Stimulated activated CD8-positive, alpha-beta memory T cell treated with anti-CD3 and anti-CD28 coated beads, Interleukin-12 subunit alpha, Interleukin-12 subunit beta, amount 100 ng/mL, for 24 hours (primary cell): ENCODE data around the gene ADGRL3.

Experiments
- DNase-seq: peaks from one replicate; pipeline ENCODE4 v3.0.0-alpha.2; 2020; ENCODE audit errors: extremely low read depth

The ADGRL3 gene

DNA sequence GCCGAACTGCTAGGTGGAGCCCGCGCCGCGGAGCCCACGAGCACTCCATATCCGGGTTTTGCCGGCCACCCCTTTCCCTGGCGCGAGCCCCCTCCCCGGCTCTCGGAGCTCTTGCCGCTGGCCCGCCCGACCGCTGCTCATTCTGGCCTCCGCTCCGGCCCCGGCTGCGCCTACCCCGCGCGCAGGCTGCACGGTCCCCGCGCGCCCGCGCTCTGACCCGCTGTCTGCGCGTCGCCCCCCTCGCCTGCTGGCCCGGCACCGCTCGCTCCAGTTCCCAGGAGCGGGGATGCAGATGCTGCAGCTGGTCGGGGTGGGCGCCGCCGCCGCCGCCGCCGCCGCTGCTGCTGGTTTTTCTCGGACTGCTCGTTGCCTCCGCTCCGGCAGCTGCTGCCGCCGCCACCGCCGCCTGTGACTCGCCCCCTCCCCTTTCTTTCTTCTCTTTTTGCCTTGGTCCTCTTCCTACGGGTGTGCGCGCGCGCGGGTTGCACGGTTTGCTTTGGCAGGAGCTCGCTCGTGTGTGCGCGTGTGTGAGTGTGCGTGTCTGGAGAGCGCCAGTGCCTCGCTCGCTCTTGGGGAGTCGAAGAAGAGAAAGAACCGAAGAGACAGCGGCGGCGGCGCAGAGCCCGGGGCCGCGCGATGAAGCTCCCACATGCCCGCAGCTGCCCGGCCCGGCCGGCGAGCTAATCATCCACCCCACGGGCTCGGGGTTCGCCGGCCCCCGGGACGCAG is at the start of gene ADGRL3:
Gene ADGRL3, plus strand, starts transcription at position 140 of the 729 bp plus-strand sequence.
- DNase-seq = no peak

DNA sequence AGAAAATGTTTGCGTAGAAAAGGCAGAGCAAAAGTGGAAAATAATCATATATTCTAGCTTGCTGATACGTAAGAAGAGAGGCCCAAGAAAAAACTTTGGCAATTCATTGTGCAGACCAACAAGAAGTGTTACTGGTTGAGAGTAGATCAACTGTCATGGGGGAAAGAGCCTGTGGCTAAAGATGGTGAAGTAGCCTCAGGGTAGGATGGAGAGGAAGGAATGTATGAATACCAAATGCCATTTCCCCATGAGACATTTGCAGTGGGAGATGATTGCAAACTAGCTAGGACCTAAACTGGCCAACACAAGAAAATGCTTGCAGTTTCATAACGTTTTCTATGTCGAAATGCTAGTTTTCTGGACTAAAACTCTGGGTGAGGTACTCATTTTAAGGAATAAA is 47.7 kb upstream of the ADGRL3 start:
- no peak for DNase-seq

DNA sequence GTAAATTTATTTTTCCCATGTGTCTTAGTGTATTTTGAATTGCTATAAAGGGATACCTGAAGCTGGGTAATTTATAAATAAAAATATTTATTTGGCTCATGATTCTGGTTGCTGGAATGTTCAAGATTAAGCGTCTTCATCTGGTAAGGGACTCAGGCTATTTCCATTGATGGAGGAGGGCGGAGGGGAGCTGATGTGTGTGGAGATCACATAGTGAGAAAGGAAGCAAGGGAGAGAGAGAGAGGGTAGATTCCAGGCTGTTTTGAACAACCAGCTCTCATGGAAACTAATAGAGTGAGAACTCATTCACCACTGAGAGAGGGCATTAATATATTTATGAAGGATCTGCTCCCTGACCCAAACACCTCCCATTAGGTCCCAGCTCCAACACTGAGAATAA is 39.6 kb upstream of the ADGRL3 start:
- no peak for DNase-seq

DNA sequence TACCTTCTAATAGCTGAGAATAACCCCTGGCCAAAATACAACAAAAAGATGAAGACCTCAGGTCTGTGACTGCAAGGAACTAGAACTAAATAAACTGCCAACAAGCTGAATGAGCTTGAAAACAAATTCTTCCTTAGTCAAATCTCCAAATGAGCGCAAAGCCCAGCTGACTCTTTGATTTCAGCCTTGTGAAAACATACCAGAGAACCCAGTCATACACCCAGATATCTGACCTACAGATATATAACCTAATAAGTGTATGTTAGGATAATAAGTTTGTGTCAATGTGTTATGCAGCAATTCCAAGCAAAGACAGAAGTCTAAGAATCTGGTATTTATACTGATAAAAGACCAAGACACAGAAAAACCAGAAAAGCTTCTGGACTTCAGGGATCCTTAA is 38.0 kb upstream of the ADGRL3 start:
- no peak for DNase-seq

DNA sequence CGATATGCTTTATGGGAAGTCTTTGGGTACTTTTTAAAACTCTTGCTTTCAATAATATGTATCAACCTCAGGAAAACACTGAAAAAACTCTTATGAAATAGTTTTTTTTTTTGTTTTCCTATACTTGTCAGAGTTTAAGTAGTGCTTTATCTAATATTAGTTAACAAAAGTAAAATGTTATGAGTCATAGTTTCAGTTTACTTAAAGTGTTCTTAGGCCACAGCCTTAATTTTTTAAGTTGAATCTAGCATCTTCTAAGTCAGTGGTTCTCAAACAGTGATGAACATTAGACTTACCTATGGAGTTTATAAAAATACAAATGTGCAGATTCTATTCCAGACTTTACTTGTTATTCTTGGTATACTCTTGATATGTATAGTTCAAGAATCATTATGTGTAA is 26.3 kb upstream of the ADGRL3 start:
- no peak for DNase-seq

DNA sequence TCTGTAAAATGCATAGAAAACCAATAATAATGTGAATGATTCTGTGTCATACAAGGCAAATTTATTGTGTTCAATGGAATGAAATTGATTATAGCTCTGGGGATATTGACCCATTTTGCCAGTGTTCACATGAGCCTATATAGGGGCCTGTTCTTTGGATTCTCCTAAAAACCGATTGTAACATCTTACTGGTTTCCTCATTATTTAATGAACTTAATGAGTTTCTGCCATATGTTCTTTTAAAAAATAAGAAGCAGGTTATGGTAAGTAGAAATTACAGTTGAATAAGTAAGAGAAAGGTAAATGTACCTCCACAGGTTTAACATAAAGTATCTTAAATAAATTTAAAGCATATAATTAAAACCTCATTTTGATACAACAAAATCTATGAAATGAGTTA is 24.6 kb upstream of the ADGRL3 start:
- DNase-seq = no peak

DNA sequence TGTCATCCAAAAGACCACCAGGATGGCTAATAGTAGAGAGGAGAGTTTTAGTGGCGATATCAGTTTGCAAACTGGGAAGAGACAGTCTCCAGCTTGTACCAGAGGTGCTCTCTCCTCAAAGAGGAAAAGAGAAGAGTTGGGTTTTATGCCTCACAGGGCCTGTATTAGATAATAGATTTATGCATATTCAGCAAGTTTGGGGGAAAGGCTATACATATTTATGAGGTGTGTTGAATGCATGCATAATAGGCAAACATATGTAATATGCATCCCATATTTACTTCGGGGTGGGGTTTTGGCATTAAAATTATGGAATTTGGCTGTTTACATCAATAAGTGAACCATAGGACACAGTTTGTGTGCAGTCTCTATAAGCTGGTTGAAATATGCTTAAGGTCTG is 22.8 kb upstream of the ADGRL3 start:
- no peak for DNase-seq

DNA sequence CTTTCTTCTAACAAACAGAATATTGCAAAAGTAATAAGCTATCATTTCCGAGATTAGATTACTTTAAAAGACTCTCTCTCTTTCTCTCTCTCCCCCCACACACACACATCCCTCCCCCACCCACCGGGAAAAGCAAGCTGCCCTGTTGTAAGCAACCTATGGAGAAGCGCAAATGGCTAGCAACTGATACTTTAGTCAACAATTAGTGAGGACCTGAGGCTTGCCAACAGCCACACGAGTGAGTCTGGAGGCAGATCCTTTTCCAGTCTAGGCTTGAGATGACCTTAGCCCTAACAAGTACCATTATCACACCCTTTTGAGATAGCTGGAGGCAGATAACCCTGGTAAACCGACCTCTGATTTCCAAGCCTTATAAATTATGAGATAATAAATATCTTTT is 19.7 kb upstream of the ADGRL3 start:
- DNase-seq = no peak

DNA sequence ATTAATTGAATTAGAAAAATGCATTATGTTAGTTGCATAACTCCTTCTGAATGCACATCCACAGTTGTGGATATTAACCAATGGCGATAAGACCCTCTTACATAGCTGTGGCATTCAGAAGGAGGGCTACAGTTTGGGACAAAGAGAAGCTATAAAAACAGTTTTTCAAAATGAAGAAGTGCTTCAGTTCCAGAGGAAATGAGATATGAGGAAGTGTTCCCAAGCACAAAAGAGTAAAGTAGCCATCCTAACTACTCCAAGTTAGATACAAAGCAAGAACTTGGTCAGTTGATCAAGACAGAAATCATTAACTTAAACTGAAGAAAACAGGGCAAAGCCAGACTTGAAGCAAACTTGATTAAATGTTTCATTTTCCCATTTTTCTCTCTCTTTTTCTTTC is 17.2 kb upstream of the ADGRL3 start:
- DNase-seq = no peak

DNA sequence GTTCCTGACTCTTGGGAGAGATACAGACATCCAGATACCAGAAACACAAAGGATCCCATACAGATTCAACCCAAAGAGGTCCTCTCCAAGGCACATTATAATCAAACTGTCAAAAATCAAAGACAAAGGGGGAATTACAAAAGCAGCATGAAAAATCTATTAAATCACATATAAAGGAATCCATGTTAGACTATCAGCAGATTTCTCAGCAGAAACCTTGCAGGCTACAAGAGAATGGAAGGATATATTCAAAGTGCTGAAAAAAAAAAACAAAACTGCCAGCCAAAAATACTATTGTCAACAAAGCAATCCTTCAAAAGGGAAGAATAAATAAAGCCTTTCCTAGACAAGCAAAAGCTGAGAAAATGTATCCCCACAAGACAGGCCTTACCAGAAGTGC is 14.8 kb upstream of the ADGRL3 start:
- no peak for DNase-seq

DNA sequence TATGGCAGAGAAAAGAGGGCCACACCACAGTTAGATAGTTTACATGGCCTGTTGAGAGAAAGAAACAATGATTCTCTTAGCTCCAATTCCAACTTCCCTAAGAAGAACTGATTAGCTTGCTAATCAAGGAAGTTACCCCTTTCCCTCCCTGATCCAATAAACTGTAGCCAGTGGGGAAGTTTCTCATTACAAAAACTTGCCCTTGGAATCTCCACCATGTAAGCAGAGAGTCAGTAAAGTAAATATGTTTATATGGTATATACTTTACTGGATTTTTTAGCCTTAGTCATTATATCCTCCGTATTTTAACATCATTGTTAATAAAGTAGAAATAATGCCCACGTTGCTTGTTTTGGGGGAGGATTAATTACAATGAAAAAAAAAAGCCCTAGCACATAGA is 7.7 kb upstream of the ADGRL3 start:
- no peak for DNase-seq

DNA sequence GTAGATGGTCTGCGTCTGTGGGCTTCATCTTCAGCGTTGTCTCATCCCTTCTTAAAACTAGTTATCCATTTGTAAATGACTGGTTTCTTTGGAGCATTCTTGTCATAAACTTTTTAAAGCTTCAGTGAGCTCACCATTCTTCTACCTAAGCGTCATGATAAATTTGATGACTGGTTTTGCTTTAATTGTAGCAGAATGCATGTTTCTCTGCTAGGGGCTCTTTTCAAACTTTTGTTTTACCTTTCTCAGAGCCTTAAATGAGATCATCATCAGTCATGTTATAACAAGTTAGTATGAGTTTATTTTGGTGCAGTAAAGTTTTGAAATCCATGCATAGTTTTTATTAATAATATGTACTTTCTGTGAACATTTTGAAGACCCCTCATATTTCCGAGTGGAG is 6.3 kb upstream of the ADGRL3 start:
- DNase-seq = no peak

DNA sequence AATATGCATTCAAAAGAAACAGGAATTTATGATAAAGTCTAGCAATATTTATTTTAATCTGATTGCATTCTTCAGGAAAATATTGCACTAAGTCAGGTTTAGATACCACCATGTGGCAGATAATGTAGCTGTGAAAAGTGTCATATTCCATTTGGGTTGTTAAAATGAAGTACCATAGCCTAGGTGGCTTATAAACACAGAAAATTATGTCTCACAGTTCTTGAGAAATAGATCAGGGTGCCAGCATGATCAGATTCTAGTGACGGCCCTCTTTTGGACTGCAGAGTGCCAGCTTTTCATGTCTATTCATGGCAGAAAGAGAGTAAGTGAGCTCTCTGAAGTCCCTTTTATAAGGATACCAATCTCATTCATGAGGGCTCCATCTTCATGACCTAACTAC is 5.6 kb upstream of the ADGRL3 start:
- DNase-seq = no peak

DNA sequence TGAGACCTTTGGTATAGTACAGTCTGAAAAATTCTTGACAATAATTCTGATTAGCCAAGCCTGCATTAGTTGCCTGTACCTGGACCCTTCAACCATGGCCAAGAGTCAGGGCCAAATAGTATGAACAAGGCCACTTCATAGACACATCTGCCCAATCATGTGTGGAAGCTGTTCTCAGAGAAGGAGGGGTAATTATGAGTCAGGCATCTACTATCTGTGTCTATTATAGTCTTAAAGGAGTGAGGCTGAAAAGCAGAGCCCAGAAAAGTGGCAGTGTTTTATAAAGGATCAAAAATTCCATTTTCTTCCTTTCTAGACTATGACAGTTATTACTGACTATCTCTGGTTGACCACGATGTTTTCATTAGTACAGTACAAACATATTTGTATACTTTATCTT is 5.0 kb upstream of the ADGRL3 start:
- DNase-seq = no peak

DNA sequence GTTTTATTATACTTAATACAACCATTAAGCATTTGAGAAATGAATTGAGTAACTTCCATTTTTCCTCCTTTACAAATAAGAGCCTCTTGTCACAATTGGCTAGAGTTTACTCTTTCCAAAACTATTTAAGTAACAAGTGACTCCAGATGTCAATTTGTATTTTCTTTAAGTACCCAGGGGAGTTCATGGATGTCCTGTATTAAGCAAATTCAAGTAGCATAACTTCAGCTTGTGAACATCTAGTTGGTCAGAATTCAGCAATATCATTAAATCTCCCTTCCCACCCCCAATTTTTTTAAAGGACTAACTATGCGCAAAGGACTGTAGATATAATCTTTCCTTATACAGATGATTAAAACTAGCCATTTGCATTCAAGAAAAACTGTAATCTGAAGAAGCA is 1.4 kb upstream of the ADGRL3 start:
- DNase-seq = no peak

DNA sequence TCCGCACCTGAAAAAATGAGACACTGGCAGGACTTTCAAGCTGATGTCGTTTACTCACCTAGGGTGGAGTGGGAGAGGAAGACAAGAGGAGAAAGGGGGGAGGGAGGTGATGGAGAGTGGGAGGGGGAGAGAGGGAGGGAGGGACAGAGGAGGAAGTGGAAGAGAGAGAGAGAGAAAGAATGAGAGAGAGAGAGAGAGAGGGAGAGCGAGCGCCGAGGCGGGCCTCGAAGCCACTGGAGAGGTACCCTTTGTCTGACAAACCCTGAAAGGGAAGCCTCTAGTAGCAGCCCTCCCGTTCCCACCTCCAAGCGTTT is 296 bp upstream of the ADGRL3 start:
- DNase-seq = no peak

DNA sequence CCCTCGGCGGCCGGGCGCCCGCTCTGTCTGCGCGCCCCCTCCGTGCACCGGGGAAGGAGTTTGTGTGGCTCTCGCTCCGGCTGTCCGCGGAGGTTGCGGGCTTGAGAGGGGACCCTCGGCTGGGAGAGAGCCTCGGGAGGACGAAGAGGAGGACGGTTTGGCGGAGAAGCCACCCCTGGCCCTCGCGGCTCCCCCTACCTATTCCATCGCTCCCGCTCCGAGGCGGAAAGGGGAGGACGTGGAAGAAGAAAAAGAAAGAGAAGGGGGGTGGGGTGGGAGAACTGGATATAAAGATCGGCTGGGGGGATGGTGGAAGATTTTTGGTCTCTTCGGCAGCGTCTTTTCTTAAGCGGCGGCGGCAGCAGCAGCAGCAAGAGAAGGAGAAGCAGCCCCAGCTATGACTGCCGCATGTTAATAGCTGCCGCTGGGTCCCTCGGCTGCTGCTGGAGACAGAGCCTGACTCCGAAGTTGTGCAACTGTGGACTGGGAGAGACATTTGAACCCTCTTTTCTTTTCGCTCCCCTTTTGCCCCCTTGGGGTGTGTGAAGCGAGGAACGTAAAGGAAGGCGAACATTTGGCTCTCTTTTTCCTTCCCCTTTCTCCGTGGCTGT is 895 bp downstream of the ADGRL3 start:
- no peak for DNase-seq

DNA sequence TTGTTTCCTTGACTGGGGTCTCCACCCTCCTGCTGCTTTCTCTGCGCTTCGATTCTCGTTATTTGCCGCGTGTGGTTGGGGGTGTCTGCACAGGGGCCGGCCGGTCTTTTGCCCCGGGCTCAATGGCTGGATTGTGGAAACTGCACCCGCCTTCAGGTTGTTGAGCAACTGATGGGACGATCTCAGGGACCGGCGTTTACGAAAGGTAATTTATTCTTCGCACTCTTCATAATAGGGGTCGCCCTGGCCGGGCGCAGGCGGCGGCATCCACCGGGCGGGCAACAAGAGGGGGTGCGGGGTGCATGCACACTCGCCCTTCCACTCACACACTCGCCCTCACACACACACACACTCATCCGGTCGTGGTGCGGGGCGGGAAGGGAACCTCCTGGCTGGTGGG is 1.4 kb downstream of the ADGRL3 start:
- no peak for DNase-seq

DNA sequence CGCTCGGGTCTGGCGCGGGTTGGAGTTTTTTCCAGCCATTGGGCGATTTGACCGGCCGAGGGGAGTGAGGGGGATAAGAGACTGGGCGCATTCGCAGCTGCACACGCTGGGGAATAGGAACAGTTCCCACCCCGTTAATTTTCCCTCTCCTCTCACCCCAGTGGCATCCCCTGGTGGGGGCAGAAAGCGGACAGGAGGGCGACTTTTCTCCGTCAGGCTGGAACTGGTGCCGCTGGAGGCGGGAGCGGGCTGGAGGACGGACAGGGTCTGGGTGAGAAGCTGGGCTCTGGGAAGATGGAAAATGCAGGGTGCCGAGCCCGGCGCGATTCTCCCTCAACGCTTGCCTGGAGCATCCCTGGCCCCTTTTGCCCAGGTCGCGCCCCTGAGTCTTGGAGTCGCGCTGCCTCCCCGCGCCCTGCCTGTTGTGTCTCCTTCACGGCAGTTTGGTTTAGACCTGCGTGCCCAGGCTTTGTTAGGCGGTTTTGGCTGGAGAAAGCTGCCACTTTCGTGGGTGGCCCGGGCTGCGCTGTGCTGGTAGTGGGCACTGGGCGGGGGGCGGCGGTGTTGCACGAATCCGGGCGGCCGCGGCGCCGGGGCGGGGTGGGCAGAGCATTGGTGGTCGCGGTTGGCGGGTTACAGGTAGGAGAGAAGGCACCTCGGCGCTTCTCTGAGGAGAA is 2.0 kb downstream of the ADGRL3 start:
- DNase-seq = no peak

DNA sequence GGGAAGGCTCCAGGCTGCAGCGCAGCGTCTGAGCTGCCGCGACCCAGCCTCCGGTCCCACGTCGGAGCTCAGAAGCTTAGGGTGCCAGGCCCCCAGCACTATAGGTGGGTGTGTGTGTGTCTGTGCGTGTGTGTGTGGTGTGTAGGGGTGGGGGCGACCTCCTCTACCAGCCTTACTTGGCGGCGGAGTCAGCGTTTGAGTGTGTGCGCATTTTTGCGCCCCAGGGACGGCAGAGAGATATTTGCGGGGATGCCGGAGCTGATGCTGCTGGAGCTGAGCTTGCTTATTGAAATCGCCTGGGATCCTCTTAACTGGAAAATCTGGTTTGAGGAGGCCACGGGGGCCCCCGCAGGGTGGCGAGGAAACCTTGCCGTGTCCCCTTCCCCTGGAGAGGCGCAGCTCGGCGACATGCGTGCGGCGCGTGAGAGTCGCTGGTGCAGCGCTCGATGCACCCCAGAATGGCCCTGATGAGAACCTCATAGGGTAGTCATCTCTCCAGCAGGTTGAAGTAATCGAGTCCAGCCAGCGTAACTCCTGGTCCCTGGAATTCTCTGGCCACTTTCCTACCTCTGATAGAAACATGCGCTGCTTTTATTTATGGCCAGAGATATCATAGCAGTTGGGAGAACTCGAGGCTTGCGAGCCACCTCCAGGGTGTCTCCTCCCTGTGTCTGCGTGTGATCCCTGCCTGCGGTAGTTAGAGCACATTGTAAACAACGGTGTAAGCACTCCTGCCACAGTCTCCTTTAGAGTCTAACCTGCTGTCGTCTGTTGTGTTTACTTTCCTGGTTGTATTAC is 2.7 kb downstream of the ADGRL3 start:
- DNase-seq = no peak

DNA sequence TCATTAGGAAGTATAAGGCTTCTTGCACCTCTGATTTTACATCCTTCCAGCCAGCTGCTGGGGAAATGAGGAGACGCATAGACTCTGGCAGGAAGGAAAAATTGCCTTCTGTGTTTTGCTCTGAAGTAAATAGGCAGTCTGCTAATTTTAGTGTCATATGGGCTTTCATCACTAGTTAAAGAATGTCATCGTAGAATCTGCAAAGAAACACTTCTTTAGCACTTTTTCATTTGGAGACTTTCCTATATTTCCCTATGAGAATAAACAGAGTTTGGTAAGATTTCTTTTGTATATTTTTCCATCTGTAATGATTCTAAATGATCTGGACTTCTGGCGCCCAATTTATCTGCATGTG is 3.3 kb downstream of the ADGRL3 start:
- no peak for DNase-seq

DNA sequence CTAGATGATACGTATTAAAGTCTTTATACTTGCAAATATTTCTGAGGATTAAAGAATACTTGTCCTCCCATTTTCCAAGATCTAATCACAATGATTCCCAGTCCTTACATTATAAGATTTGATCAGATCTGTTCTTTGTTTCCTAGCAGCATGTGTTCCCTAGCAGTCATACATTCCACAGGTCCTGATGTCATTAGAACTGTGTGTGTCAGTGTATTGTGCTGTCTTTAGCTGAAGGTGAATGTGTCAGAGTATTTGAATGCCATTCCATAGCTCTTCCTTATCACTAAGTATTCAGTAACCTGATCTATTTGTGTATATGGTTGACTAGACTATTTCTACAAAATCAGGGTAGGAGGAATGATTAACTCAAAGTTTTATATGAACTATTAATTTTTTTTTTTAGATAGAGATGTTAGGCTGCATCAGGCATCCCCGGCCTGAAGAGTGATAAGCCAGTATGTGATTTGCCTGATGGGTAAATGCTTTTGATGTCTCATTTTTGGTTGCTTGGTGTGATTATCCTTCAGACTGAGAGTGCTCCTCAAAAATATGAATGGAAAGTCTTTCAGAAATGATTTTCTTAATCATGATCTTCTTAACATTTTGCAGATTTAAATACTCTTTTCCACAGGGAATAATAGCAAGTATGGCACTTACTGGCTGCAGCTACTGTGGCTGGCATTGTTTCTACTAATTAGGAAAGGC is 4.4 kb downstream of the ADGRL3 start:
- no peak for DNase-seq
